COR-L47 (cell line): Measurements from ENCODE around the gene B4GALT2.

Experiments used
- DNase-seq: peaks from one replicate; lab custom pipeline; 2025; lab: John Stamatoyannopoulos, UW

Gene B4GALT2

DNA sequence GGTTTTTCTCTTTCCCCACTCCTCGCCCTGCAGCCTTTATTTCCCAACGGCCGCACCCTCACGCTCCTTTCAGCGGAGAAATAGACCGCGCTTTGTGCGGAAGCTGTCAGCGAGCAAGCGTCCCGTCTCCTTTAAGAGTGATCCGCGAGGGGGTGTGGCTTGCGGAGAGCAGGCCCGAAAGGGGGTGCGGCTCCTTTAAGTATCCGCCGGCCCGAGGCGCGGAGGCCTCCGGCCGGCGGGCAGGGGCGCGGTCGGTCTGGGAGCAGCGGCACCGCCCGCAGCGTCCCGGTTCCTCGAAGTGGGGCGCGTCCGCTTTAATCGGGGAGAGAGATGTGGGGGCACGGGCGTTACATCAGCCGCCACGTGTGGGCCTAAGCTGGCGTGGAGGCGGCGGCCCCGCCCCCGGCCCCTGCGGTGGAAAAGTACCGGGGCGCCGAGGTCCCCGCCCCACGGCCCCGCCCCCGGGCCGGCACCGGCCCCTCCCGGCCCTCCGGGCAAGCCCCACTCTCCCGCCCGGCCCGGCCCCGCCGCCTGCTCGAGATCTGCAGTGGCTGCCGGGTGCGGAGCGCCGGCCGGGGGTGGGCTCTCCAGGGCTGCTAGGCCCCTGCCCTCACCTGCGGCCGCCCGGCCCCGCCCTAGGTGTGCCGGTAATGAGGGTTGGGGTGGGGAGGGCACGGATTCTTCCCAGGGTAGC lies 51.0 kb downstream of the B4GALT2 start:
- peak; percentile 60 for DNase-seq

DNA sequence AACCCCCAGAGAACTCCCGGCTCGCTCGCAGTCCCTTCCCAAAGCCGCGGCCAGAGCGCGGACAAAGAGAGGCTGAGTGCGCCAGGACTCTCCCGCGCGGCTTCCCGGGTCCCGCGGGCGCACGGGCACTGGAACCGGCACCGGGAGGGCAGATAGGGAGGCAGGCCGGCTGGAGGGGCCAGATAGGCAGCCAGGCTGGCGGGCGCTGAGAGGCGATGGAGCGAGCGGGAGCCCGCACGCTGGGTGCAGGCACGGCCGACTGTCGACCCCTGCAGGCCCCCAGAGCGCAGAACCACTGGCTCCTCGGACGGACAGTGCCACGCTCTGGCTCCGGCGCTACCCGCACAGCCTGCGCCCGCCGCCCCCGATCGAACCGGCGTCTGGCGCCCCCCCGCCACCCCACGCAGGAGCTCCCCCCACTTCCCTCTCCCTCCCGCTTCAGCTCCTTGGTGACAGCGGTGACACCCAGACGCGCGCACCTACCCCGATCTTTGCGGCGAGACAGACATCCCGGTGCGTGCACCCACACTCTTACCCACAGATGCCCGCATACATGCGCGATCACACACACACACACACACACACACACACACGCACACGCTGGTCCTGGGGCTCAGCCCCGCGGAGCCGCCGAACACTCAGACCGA lies 51.7 kb downstream of the B4GALT2 start:
- no peak for DNase-seq

DNA sequence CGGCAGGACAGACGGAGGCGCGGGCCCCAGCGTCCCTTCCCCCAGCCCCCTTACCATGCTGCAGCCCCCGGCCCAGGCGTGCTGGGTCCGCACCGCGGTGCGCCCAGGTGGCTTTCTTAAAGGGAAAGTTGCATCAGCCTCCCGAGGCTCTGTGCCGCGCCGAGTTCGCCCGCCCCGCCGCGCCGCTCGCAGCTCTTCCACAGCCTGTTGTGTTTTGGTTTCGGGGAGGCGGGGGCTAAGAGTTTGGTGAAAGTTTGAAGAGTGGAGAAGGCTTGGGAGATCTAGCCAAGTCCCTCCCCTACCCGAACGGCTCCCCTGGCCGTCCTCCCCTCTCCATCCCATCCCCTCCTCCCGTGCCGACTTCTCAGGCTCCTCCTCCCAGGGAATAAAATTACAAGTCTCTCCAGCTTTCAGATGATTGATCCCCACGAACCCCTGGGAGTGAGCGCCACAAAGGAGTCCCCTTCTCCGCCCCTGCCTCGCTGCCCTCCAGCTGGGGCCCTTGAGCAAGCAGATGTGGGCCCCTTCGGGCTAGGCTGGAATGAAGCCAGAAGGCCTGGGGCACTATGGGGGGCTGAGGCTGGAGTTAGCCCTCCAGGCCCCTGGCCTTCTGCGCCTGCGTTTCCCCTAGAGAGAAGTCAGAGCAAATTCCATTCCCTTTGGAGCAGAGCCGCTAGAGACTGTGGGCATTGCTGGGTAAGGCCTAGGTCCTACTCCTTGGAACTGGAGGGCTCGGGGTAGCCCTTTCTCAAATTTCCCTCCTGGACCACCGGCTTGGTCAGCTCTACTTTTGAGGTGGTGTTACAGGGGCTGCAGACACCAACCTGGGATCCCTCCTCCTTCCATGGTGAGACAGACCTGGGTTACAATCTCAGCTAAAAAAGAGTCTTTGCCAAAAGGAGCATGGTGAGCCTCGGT lies 52.5 kb downstream of the B4GALT2 start, which contains the start of gene SLC6A9:
SLC6A9 (minus strand) TSS at position 211 of the 918 bp plus-strand sequence. CDS start 7,185 bp downstream, outside the sequence.
- no peak for DNase-seq

DNA sequence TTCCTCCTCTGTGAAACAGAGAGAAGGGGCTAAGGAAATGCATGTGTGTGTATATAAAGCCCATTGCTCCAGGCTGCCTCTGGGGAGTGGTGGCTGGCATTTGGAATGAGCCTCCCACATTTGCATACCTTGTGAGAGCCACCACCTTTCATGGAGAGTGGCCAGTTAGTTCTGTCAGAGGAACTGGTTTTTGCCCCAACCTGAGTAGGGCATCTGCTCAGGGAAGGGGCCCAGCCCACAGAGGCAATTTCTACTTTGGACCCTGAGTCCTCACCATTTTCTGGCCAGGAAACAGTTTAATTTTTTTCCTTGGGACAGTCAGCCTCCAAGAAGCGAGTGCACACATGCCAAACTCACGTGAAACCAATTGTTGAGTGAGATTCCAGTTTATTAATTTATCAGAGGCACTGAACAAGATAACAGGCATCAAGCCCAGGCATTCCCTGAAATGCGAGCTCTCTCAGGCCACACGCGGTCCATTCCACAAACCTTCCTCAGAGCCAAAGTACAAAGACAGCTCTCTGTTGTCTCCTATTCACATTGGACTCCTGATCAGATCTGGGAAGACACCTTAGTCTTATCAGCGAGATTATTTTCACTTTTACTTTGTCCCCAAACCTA lies 53.3 kb downstream of the B4GALT2 start:
- DNase-seq: no peak

DNA sequence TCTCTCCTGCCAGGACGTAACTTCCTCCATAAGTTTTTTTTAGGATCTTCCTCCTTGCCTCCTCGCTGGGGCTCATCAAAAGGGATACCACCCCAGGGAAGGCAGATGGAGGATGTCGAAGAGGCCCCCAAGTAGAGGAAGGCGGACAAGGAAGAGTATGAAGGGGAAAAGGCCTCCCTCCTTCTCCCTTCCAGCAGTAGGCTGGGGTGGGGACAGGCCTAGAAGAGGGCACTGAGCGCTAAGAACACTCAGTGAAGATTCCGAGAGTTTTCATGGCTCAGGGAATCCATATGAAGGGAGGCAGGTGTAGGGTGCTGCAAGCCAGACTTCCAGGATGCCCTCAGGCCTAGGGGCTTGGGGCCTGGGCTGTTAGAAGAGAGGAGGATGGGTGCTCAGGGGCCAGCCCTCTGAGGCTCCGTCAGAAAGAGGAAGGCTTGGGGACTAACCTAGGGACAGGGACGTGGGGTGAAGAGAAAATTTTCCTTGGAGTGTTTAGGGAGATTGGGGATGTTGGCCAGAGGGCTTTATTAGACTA lies 54.1 kb downstream of the B4GALT2 start:
- no peak for DNase-seq

DNA sequence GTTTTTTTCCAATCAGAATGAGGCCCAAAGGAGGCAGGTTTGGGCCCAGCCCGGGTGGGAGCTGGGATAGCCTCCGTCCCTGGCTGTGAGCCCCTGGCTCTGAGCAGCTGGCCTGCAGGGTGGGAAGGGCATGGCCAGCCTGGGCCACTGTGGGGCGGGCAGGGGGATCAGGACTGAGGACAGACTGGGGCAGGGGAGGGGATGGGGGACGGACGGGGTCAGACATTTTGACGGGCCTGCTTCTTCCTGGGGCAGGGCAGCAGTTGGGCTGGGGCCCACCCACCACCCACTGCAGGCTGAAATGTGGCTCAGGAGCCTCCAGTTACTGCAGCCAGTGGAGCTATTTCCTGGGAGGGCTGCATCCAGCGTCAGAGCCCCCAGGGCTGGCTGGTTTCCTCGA lies 54.7 kb downstream of the B4GALT2 start:
- no peak for DNase-seq

DNA sequence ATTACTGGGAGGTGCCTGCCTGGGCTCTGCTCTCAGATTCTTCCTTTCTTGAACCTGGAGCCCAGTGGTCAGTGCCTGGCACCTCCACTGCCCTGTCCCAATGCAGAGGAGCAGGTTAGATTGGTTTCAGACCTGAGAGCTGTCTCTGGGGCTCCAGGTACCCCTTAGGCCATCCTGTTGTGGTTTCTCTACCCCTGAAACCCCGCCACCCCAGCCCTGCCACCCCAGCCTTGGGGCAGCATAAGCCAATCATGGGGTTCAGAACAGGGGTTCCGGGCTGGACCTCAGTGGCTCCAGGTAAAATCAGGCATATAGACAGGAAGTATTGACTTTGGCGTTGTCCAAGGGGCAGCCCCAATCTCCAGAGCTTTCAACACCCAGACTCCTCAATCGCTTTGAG lies 55.4 kb downstream of the B4GALT2 start:
- no peak for DNase-seq

DNA sequence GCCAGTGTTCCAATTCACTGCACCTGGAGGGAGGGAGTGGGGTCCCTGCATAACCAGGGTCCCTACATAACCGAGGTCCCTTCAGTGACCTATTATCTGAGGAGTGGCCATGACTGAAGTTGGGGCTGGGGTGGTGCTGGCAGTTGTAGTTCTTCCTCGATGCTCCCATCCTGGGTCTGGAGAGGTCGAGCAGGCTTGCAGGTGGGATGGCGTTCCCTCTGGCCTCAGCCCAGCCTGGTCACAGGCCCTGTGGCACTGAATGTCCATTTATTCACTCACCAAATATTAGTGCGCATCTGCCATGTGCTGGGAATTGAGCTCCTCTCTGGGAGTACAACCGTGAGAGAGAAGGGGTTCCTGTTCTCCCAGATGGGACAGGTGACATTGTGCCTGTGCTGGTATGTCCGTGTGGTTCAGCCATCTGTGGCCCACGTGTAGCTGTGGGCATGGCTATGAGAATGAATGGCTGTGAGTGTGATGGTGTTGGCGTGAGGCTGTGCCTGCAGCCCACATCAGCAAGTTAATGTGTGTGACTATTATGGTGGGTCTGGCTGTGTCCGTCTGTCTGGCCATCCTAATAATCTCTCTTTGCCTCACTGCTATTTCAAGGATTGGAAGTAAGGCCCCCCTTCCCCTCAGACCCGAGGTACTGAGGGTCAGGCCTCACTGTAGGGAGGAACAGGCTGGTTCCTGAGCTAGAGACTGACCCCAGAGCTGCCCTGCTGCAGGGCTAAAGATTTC lies 56.1 kb downstream of the B4GALT2 start:
- DNase-seq: no peak

DNA sequence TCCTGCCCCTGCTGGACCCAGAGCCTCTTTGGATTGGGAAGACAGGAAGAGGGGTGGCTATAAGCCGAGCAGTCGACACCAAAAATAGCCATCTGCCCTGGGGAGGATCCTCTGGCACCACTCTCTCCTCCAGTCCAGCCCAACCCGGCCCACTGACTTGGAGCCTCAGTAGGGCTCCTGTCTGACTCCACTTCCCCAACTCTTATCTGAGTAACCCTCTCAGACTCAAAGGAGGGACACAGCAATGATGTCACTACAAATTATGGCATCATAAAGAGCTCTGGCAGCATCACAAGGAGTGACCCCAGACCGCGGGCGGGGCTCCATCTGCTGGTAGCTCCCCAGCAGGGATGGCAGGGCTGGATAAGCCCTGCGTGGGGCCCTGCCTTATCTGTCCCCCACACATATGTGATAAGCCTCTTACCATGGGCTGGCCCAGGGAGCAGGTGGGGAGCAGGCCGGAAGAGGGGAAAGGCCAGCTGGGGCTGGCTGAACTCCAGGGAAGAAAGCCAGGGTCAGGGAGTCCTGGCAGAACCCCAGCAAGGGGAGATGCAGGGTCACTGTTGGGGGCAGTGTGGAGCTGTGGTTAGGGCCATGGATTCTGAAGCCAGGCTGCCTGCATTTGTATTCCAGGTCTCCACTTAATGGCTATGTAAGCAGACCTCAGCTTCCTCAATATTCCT lies 56.9 kb downstream of the B4GALT2 start:
- no peak for DNase-seq

DNA sequence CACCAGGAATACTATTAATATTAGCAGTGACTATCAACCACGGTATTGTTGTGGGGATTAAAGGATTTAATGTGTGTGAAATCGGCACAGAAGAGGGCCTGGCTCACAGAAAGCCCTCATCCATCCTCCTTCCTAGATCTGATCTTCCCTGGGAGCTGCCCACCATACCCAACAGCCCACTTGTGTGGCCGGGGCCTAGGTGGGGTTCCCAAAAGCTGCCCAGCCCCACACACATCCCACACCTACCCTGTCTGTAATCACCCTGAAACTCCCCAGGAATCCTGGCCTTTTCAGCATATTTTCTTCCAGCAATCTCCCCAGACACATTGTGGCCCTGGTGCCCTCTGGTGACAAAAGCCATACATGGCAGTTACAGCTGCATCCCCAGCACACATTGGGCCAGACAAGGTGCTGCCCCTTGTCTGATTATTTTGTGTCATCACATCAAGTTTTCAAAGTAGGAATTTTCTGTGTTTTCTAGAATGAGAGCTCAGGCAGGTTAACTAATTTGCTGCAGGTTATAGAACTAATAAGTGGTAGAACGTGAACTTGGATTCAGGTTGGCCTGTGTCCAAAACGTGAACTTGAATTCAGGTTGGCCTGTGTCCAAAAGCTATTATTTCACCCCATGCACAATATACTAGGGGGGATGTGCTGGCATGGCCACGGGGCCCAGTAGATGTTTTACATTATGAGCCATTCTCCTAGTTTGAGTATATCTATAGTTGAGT lies 57.6 kb downstream of the B4GALT2 start:
- DNase-seq: peak; percentile 28

DNA sequence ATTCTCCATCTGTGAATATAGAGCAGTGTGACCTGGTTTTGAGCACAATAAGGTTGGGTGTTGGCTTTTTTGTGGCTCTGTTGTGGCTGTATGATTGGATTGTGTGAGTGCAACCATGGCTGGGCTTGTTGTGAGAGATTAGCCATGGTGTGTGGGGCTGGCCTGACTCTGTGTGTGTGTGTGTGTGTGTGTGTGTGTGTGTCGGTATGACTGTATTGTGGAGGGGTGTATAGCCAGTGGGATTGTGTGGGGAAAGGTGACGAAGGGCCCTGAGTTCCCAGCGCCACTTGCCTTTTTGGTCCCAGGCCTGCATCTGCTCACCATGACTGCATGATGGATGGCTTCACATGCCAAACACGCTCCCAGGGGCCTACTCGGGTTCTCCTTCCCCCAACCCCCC lies 58.1 kb downstream of the B4GALT2 start:
- DNase-seq: no peak

DNA sequence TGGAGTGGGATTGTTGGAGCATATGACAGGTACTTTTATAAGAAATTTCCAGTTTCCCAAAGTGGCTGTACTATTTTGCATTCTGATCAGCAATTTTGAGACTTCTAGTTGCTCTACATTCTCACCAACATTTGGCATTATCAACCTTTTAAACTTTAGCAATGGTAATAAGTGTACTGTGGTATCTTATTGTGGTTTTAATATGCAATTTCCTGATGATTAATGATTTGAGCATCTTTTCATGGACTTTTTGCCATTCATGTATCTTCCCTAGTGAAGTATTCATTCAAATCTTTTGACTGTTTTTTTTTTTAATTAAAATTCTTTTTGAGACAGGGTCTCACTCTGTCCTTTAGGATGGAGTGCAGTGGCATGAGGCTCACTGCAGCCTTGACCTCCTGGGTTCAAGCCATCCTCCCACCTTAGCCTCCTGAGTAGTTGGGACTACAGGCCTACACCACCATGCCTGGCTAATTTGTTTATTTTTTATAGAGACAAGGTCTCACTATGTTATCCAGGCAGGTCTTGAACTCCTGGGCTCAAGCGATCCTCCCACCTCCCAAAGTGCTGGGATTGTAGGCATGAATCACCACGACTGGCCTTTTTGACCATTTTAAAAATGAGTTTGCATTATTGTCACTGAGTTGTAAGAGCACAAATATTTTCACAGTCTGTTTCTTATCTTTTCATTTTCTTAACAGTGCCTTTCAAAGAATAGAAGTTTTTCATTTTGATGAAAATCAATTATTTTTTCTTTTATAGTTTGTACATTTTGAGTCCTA lies 60.1 kb downstream of the B4GALT2 start:
- DNase-seq: no peak

DNA sequence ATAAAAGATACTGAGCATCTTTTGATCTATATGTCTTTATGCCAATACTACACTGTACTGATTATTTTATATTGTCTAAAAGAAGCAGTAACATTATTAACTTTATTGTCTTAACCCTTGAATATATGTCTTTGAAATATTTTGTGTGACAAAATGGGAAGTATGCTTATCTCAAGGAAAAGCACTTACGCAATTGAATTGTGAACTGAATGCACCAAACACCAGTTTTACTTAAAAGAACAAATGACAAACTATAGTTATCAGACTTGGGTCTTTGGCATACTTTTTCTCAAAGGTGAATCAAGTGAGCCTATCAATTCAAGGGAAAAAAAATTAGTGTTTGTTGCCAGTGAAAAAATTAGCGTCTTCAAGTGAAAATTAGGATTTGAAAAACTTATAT lies 61.4 kb downstream of the B4GALT2 start:
- DNase-seq: no peak
